Mammary epithelial cell (primary cell): ENCODE measurements around the gene MS4A6E.

Experiments used
- EZH2 ChIP-seq: IDR thresholded peaks from 2 replicates; pipeline ENCODE4 v1.6.1; 2012; ENCODE audit warnings: low read length, inconsistent platforms, borderline replicate concordance
- TF ChIP-seq, protein P1 (sequence below), 2 donors: IDR thresholded peaks in 1 of 2; conservative IDR thresholded peaks in 1 of 2; 2 replicates each; pipeline ENCODE4 v1.5.1; 2011 to 2012; ENCODE audit warnings: inconsistent platforms in 2 of 2, low read length in 2 of 2, mild to moderate bottlenecking in 2 of 2, control low read depth in 1 of 2, low read depth in 1 of 2; ENCODE audit not compliant: insufficient read depth in 1 of 2; ENCODE audit errors: extremely low read depth in 1 of 2

DNA sequence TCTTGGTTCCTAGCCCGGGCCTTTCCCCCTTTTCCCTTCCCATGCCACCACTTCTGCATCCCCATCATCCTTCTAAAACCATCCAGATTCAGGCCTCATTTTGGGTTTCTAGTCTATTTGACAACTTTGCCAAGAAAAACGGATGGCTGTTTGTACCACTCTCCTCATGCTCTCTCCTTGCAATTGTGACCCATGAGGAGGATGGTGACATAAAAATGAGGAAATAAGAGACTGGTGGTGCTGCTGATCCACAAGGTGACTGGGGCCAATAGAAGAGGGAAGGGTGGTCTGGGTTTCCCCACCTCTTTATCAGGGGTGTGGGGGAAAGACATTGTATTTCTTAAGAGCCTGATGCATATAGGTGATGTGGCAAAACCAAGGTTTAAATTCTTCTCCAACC is 45.6 kb upstream of the MS4A6E start:
- TF ChIP-seq, protein P1, sequence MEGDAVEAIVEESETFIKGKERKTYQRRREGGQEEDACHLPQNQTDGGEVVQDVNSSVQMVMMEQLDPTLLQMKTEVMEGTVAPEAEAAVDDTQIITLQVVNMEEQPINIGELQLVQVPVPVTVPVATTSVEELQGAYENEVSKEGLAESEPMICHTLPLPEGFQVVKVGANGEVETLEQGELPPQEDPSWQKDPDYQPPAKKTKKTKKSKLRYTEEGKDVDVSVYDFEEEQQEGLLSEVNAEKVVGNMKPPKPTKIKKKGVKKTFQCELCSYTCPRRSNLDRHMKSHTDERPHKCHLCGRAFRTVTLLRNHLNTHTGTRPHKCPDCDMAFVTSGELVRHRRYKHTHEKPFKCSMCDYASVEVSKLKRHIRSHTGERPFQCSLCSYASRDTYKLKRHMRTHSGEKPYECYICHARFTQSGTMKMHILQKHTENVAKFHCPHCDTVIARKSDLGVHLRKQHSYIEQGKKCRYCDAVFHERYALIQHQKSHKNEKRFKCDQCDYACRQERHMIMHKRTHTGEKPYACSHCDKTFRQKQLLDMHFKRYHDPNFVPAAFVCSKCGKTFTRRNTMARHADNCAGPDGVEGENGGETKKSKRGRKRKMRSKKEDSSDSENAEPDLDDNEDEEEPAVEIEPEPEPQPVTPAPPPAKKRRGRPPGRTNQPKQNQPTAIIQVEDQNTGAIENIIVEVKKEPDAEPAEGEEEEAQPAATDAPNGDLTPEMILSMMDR (conservative IDR thresholded peaks at IDR 0.05 in 1 of 2, IDR thresholded peaks at IDR 0.05 in 1 of 2; ENCODE audit: extremely low read depth in 1 of 2, insufficient read depth in 1 of 2, low read depth in 1 of 2, low read length in 2 of 2) = no peak
- TF ChIP-seq EZH2 = no peak
